ENCODE data around the gene KRT33B.
A peak's percentile ranks its signal among the peaks of the same experiment; 100 is the strongest.

Gene KRT33B

DNA sequence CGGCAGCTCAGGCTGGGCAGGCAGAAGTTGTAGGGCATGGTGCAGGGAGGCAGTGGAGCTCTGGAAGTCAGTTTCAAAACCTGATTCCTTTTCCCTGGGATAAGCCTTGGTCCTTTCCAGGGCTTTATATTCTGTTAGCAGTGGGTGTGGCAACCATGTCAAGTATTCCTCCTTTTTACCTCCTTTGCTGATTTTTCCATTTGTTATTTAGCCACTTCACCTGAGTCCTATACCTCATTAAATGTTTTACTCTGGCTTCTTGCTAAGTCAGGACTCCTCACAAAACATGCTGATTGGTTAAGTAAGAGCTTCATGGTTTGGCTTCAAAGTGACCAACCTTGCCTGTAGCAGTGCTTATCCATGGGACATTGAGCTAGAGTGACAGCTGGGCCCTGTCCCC lies at the start of gene KRT33B:
Gene KRT33B, minus strand, starts transcription at position 101 of the 400 bp plus-strand sequence. Its CDS starts 63 bp downstream, at position 38.
- no peak for TF ChIP-seq EZH2 (IDR thresholded peaks at IDR 0.05; ENCODE audit: borderline replicate concordance, low read depth, low read length, severe bottlenecking)
- TF ChIP-seq, protein P1, sequence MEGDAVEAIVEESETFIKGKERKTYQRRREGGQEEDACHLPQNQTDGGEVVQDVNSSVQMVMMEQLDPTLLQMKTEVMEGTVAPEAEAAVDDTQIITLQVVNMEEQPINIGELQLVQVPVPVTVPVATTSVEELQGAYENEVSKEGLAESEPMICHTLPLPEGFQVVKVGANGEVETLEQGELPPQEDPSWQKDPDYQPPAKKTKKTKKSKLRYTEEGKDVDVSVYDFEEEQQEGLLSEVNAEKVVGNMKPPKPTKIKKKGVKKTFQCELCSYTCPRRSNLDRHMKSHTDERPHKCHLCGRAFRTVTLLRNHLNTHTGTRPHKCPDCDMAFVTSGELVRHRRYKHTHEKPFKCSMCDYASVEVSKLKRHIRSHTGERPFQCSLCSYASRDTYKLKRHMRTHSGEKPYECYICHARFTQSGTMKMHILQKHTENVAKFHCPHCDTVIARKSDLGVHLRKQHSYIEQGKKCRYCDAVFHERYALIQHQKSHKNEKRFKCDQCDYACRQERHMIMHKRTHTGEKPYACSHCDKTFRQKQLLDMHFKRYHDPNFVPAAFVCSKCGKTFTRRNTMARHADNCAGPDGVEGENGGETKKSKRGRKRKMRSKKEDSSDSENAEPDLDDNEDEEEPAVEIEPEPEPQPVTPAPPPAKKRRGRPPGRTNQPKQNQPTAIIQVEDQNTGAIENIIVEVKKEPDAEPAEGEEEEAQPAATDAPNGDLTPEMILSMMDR (IDR thresholded peaks at IDR 0.05; ENCODE audit: borderline replicate concordance, extremely low read depth, low read length, poor library complexity, severe bottlenecking), result no peak
- no peak for ATAC-seq (ENCODE audit: insufficient read depth, low read depth)
- no peaks in the 10 kb centered on the region for H3K36me3 ChIP-seq (ENCODE audit: insufficient read depth, low read length)
- no peak within 1 kb of the TSS for H2AFZ ChIP-seq (ENCODE audit: low read depth, low read length)
- no peak for DNase-seq
- H3K4me3 ChIP-seq (ENCODE audit: low read depth in 1 of 2, low read length in 2 of 2), result no peak within 1 kb of the TSS
- H3K4me2 ChIP-seq (ENCODE audit: insufficient read depth, low read length), result no peak within 1 kb of the TSS
- no peaks in the 10 kb centered on the region for H3K9me3 ChIP-seq (ENCODE audit: insufficient read depth, low read length, severe bottlenecking)
- no peaks in the 10 kb centered on the region for H3K79me2 ChIP-seq (ENCODE audit: insufficient read depth, low read length)
- H3K27me3 ChIP-seq (ENCODE audit: insufficient read depth, low read length, poor library complexity), result peaks cover 13% of the 10 kb centered on the region
- no peaks in the 10 kb centered on the region for H3K4me1 ChIP-seq (ENCODE audit: insufficient read depth, low read length)
- no peak within 1 kb of the TSS for H3K27ac ChIP-seq (ENCODE audit: low read length)
- H3K9ac ChIP-seq (ENCODE audit: low read depth, low read length), result no peak within 1 kb of the TSS
- no peaks in the 10 kb centered on the region for H4K20me1 ChIP-seq (ENCODE audit: insufficient read depth, low read length)

GRCh38 chr17:41418116-41418860 lies 48.7 kb upstream of the KRT33B start:
- Histone ChIP-seq H3K36me3 (ENCODE audit: insufficient read depth, low read length) (no peaks in the 10 kb centered on the region), H3K9me3 (ENCODE audit: insufficient read depth, low read length, severe bottlenecking) (no peaks in the 10 kb centered on the region), H3K9ac (ENCODE audit: low read depth, low read length) (no peak overlapping the region), H3K27ac (ENCODE audit: low read length) (no peak overlapping the region), H2AFZ (ENCODE audit: low read depth, low read length) (no peak overlapping the region), H3K27me3 (ENCODE audit: insufficient read depth, low read length, poor library complexity) (peaks cover 8% of the 10 kb centered on the region), H3K79me2 (ENCODE audit: insufficient read depth, low read length) (no peaks in the 10 kb centered on the region), H4K20me1 (ENCODE audit: insufficient read depth, low read length) (no peaks in the 10 kb centered on the region; the same call in 1 of the 2 replicates), H3K4me2 (ENCODE audit: insufficient read depth, low read length) (no peak overlapping the region), H3K4me1 (ENCODE audit: insufficient read depth, low read length) (no peaks in the 10 kb centered on the region), H3K4me3 (ENCODE audit: low read depth in 1 of 2, low read length in 2 of 2) (no peak overlapping the region)
- DNase-seq (no peak), ATAC-seq (ENCODE audit: insufficient read depth, low read depth) (no peak)
- no peak for TF ChIP-seq EZH2 (IDR thresholded peaks at IDR 0.05; ENCODE audit: borderline replicate concordance, low read depth, low read length, severe bottlenecking)
- TF ChIP-seq, protein P1 (IDR thresholded peaks at IDR 0.05; ENCODE audit: borderline replicate concordance, extremely low read depth, low read length, poor library complexity, severe bottlenecking), result no peak

- no peaks in the 10 kb centered on the region for H3K36me3 ChIP-seq (ENCODE audit: insufficient read depth, low read length)
- H3K9ac ChIP-seq (ENCODE audit: low read depth, low read length), result no peak overlapping the region
- peaks cover 8% of the 10 kb centered on the region for H3K27me3 ChIP-seq (ENCODE audit: insufficient read depth, low read length, poor library complexity)
- H3K4me2 ChIP-seq (ENCODE audit: insufficient read depth, low read length), result no peak overlapping the region
- H3K4me1 ChIP-seq (ENCODE audit: insufficient read depth, low read length), result no peaks in the 10 kb centered on the region
- ATAC-seq (ENCODE audit: insufficient read depth, low read depth), result no peak
- H3K79me2 ChIP-seq (ENCODE audit: insufficient read depth, low read length), result no peaks in the 10 kb centered on the region
- no peak overlapping the region for H3K4me3 ChIP-seq (ENCODE audit: low read depth in 1 of 2, low read length in 2 of 2)
- H4K20me1 ChIP-seq (ENCODE audit: insufficient read depth, low read length), result no peaks in the 10 kb centered on the region
- no peaks in the 10 kb centered on the region for H3K9me3 ChIP-seq (ENCODE audit: insufficient read depth, low read length, severe bottlenecking)
- H3K27ac ChIP-seq (ENCODE audit: low read length), result no peak overlapping the region
- DNase-seq, result no peak
- no peak for TF ChIP-seq EZH2 (IDR thresholded peaks at IDR 0.05; ENCODE audit: borderline replicate concordance, low read depth, low read length, severe bottlenecking)
- TF ChIP-seq, protein P1 (IDR thresholded peaks at IDR 0.05; ENCODE audit: borderline replicate concordance, extremely low read depth, low read length, poor library complexity, severe bottlenecking), result peak; percentile 45
- H2AFZ ChIP-seq (ENCODE audit: low read depth, low read length), result no peak overlapping the region
These were observed 48.0 kb upstream of the KRT33B start for GRCh38 chr17:41417576-41418015.
